HCT116 (cell line): ENCODE results near the gene CHST12. TPM values are rescaled to one million over a fixed set of nuclear protein-coding genes. Genes with fewer than 3 reads are reported as not detected.

Source experiments
- ATAC-seq: fragments of 200-7000 bp; cut with Tn5 transposase; 2 replicates; pipeline ENCODE4 v1.9.1; 2020; ENCODE audit warnings: mild to moderate bottlenecking, moderate library complexity
- BruUV-seq: library from RNA; stranded (reverse); fragments of 400-500 nt; replicated peaks from 2 replicates; lab custom pipeline; 2021; lab: Mats Ljungman, UMichigan
- CTCF ChIA-PET: fragments of 300-600 bp; sonication (Branson Sonifier 250); formaldehyde crosslinking; loops from one replicate; lab custom pipeline; 2021; ENCODE audit warnings: antibody characterized with exemption; lab: Charles Lee
- POLR2A ChIA-PET: fragments of 300-600, 350-600 bp; sonication (Branson Sonifier 250); formaldehyde crosslinking; loops from one replicate; lab custom pipeline; 2021; ENCODE audit warnings: antibody characterized with exemption; lab: Charles Lee
- RAD21 ChIA-PET, 2 experiments: fragments of 300-600 bp; sonication (Branson Sonifier 250); formaldehyde crosslinking; loops; one replicate each; lab custom pipeline; 2023; ENCODE audit warnings: low total read pairs in 2 of 2; ENCODE audit not compliant: uncharacterized antibody in 2 of 2, unreplicated experiment in 2 of 2, low non-redundant PET in 1 of 2; lab: Charles Lee
- DNase-seq: peaks from one replicate; pipeline ENCODE4 v3.0.0-alpha.2; 2010; ENCODE audit warnings: low read depth, low spot score
- H2AFZ ChIP-seq: fragments of 200-600 bp; shearing (Covaris generic), sonication (generic); 2 replicates; pipeline ENCODE4 v1.6.1; 2017; ENCODE audit warnings: low read depth, mixed run types, mixed read lengths, antibody characterized with exemption, low read length; ENCODE audit not compliant: poor library complexity, severe bottlenecking
- H3K27ac ChIP-seq: 2 replicates; pipeline ENCODE4 v1.5.1; 2012; ENCODE audit warnings: low read depth, low read length
- H3K27me3 ChIP-seq: fragments of 200-600 bp; sonication (generic); 2 replicates; pipeline ENCODE4 v1.6.1; 2016; ENCODE audit warnings: mixed run types, low read length, mixed read lengths; ENCODE audit not compliant: insufficient read depth
- H3K36me3 ChIP-seq, 2 experiments: fragments of 200-500 bp in 1 of 2; fragments of 200-600 bp in 1 of 2; sonication (Bioruptor generic) in 1 of 2; sonication (generic) in 1 of 2; 2 replicates each; pipeline versions ENCODE4 v1.5.1 to v1.6.1; 2014 to 2016; ENCODE audit warnings: low read length in 2 of 2, inconsistent platforms in 1 of 2, mixed read lengths in 1 of 2, mixed run types in 1 of 2; ENCODE audit not compliant: insufficient read depth in 2 of 2, control insufficient read depth in 1 of 2
- H3K4me1 ChIP-seq, 2 experiments: fragments of 200-600 bp in 1 of 2; sonication (generic) in 1 of 2; 2 replicates each; pipeline versions ENCODE4 v1.5.1 to v1.6.1; 2012 to 2017; ENCODE audit warnings: low read length in 2 of 2, inconsistent platforms in 1 of 2, mild to moderate bottlenecking in 1 of 2, mixed read lengths in 1 of 2, mixed run types in 1 of 2, moderate library complexity in 1 of 2; ENCODE audit not compliant: insufficient read depth in 2 of 2, control insufficient read depth in 1 of 2
- H3K4me2 ChIP-seq: fragments of 200-600 bp; sonication (generic); 2 replicates; pipeline ENCODE4 v1.6.1; 2017; ENCODE audit warnings: mixed run types, low read length, mixed read lengths
- H3K4me3 ChIP-seq, 2 experiments: fragments of 200-600 bp in 1 of 2; sonication (generic) in 1 of 2; replicated peaks in 1 of 2; 2 replicates each; pipeline ENCODE4 v1.5.1; 2011 to 2016; ENCODE audit warnings: low read length in 2 of 2, control low read depth in 1 of 2, low read depth in 1 of 2, mild to moderate bottlenecking in 1 of 2, mixed read lengths in 1 of 2, mixed run types in 1 of 2
- H3K79me2 ChIP-seq: fragments of 200-600 bp; sonication (generic); 2 replicates; pipeline ENCODE4 v1.6.1; 2017; ENCODE audit warnings: mild to moderate bottlenecking, mixed run types, low read length, moderate library complexity, mixed read lengths; ENCODE audit not compliant: insufficient read depth
- H3K9ac ChIP-seq: fragments of 200-600 bp; sonication (generic); 2 replicates; pipeline ENCODE4 v1.6.1; 2016; ENCODE audit warnings: low read length, mixed read lengths
- H3K9me2 ChIP-seq: fragments of 200-600 bp; sonication (generic), shearing (Covaris generic); 2 replicates; pipeline ENCODE4 v1.6.1; 2017; ENCODE audit warnings: mixed run types, mild to moderate bottlenecking, moderate library complexity; ENCODE audit not compliant: insufficient read depth
- H3K9me3 ChIP-seq, 2 experiments: fragments of 200-500 bp in 1 of 2; fragments of 200-600 bp in 1 of 2; sonication (Bioruptor generic) in 1 of 2; sonication (generic) in 1 of 2; 2 replicates each; pipeline ENCODE4 v1.6.1; 2014 to 2017; ENCODE audit warnings: low read length in 2 of 2, mixed read lengths in 2 of 2, inconsistent platforms in 1 of 2, low read depth in 1 of 2, mild to moderate bottlenecking in 1 of 2, mixed run types in 1 of 2, moderate library complexity in 1 of 2; ENCODE audit not compliant: control insufficient read depth in 1 of 2, insufficient read depth in 1 of 2
- H4K20me1 ChIP-seq: fragments of 200-600 bp; sonication (generic), shearing (Covaris generic); 2 replicates; pipeline ENCODE4 v1.6.1; 2017; ENCODE audit warnings: mixed run types, mild to moderate bottlenecking, moderate library complexity; ENCODE audit not compliant: insufficient read depth
- EGR1 ChIP-seq: IDR thresholded peaks from 2 replicates; pipeline ENCODE4 v1.6.1; 2012; ENCODE audit warnings: low read depth
- EZH2phosphoT487 ChIP-seq: fragments of 200-600 bp; IDR thresholded peaks from 2 replicates; pipeline ENCODE4 v1.6.1; 2018; ENCODE audit warnings: antibody characterized with exemption, borderline replicate concordance
- FOSL1 ChIP-seq: IDR thresholded peaks from 2 replicates; pipeline ENCODE4 v1.6.1; 2012; ENCODE audit warnings: low read depth
- JUND ChIP-seq: IDR thresholded peaks from 2 replicates; pipeline ENCODE4 v1.6.1; 2012
- POLR2A ChIP-seq: IDR thresholded peaks from 2 replicates; pipeline ENCODE4 v1.7.0; 2011; ENCODE audit warnings: borderline replicate concordance; ENCODE audit not compliant: insufficient read depth, insufficient read length; ENCODE audit errors: extremely low read depth
- POLR2AphosphoS5 ChIP-seq: IDR thresholded peaks from 2 replicates; pipeline ENCODE4 v1.6.1; 2011; ENCODE audit warnings: mild to moderate bottlenecking, low read depth, low read length, moderate library complexity
- RAD21 ChIP-seq: IDR thresholded peaks from 2 replicates; pipeline ENCODE4 v1.6.1; 2012; ENCODE audit warnings: low read depth, mild to moderate bottlenecking
- SIN3A ChIP-seq: IDR thresholded peaks from 2 replicates; pipeline ENCODE4 v1.6.1; 2012; ENCODE audit warnings: low read depth
- ZFX ChIP-seq: fragments of 450-650 bp; IDR thresholded peaks from 2 replicates; pipeline ENCODE4 v1.6.1; 2017
- ZNF274 ChIP-seq: fragments of 200-500 bp; sonication (Bioruptor generic); IDR thresholded peaks from 2 replicates; pipeline ENCODE4 v1.6.1; 2014; ENCODE audit warnings: mild to moderate bottlenecking, low read depth, low read length, inconsistent platforms
- intact Hi-C: fragments of 100-400 bp; cut with micrococcal nuclease; formaldehyde crosslinking; loops from 2 replicates; pipeline ENCODE4 v1.10.0; 2022
- total RNA-seq: library from RNA; stranded (reverse); gene quantifications from one replicate; pipeline ENCODE4 v1.2.1, GENCODE V29; 2021; ENCODE audit not compliant: unreplicated experiment
- TF ChIP-seq, protein P1 (sequence below): IDR thresholded peaks from 2 replicates; pipeline ENCODE4 v1.6.1; 2011; ENCODE audit warnings: mild to moderate bottlenecking, low read length, moderate library complexity; ENCODE audit not compliant: insufficient replicate concordance; ENCODE audit errors: extremely low read depth
- TF ChIP-seq, protein P2 (sequence below): IDR thresholded peaks from 2 replicates; pipeline ENCODE4 v1.6.1; 2012

Gene CHST12
- total RNA-seq, 1 experiment from 2014 or later: 14.2 TPM

- DNase-seq: no peak
- Histone ChIP-seq H3K36me3 (no peaks in the 10 kb centered on the region), H3K79me2 (no peaks in the 10 kb centered on the region), H3K4me2 (no peak overlapping the region), H4K20me1 (no peaks in the 10 kb centered on the region), H3K9ac (no peak overlapping the region), H3K9me2 (no peaks in the 10 kb centered on the region), H3K27ac (no peak overlapping the region), H2AFZ (no peak overlapping the region), H3K27me3 (no peaks in the 10 kb centered on the region), H3K9me3 (no peaks in the 10 kb centered on the region), H3K4me1 (no peaks in the 10 kb centered on the region), H3K4me3 (no peak overlapping the region)
- POLR2A ChIA-PET: no interaction called here
- no TSS peak for BruUV-seq
- RAD21 ChIA-PET: no interaction called here
- ATAC-seq: no peak
- CTCF ChIA-PET: no interaction called here
- TF ChIP-seq POLR2AphosphoS5 (no peak), JUND (no peak), POLR2A (no peak), ZFX (no peak), SIN3A (no peak), EGR1 (no peak), EZH2phosphoT487 (no peak), FOSL1 (no peak), ZNF274 (no peak), RAD21 (no peak)
- TF ChIP-seq, protein P1, sequence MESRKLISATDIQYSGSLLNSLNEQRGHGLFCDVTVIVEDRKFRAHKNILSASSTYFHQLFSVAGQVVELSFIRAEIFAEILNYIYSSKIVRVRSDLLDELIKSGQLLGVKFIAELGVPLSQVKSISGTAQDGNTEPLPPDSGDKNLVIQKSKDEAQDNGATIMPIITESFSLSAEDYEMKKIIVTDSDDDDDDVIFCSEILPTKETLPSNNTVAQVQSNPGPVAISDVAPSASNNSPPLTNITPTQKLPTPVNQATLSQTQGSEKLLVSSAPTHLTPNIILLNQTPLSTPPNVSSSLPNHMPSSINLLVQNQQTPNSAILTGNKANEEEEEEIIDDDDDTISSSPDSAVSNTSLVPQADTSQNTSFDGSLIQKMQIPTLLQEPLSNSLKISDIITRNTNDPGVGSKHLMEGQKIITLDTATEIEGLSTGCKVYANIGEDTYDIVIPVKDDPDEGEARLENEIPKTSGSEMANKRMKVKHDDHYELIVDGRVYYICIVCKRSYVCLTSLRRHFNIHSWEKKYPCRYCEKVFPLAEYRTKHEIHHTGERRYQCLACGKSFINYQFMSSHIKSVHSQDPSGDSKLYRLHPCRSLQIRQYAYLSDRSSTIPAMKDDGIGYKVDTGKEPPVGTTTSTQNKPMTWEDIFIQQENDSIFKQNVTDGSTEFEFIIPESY: no peak
- TF ChIP-seq, protein P2, sequence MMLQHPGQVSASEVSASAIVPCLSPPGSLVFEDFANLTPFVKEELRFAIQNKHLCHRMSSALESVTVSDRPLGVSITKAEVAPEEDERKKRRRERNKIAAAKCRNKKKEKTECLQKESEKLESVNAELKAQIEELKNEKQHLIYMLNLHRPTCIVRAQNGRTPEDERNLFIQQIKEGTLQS: no peak
- intact Hi-C loops: no loop called here
These were observed 35.4 kb downstream of the CHST12 start for GRCh38 chr7:2438775-2439174.
